GM18519 (cell line): ENCODE measurements around the gene RUBCN.
"Not testable (repeated sequence)": the region's sequence is repeated elsewhere in the genome, so short reads cannot be mapped to it uniquely, and the experiment has no call there.

Experiments
- ATAC-seq: cut with Tn5 transposase; IDR thresholded peaks from one replicate; pipeline ENCODE4 v1.9.1; 2021; ENCODE audit warnings: mild to moderate bottlenecking, moderate library complexity; ENCODE audit not compliant: unreplicated experiment, low FRiP score

Gene RUBCN

GRCh38 chr3:197661234-197661834 is 75.4 kb downstream of the RUBCN start:
- not testable (repeated sequence) for ATAC-seq

- ATAC-seq = not testable (repeated sequence)
These were observed 77.0 kb downstream of the RUBCN start for GRCh38 chr3:197659701-197660100.

- peak; percentile 47 for ATAC-seq
These were observed 77.6 kb downstream of the RUBCN start for GRCh38 chr3:197659144-197659543.

GRCh38 chr3:197658706-197659105 is 78.0 kb downstream of the RUBCN start:
- ATAC-seq = not testable (repeated sequence)

- ATAC-seq = not testable (repeated sequence)
These were observed 79.0 kb downstream of the RUBCN start for GRCh38 chr3:197657541-197658292.

GRCh38 chr3:197656960-197657359 is 79.7 kb downstream of the RUBCN start:
- not testable (repeated sequence) for ATAC-seq

GRCh38 chr3:197656129-197656528 is 80.6 kb downstream of the RUBCN start:
- not testable (repeated sequence) for ATAC-seq

- ATAC-seq = peak; percentile 3
These were observed 81.7 kb downstream of the RUBCN start for GRCh38 chr3:197654998-197655330.

- peak; percentile 81 for ATAC-seq
These were observed 82.4 kb downstream of the RUBCN start for GRCh38 chr3:197654090-197654997.

GRCh38 chr3:197652860-197653259 is 83.8 kb downstream of the RUBCN start:
- not testable (repeated sequence) for ATAC-seq

GRCh38 chr3:197647649-197648048 is 89.1 kb downstream of the RUBCN start:
- not testable (repeated sequence) for ATAC-seq

- not testable (repeated sequence) for ATAC-seq
These were observed 89.5 kb downstream of the RUBCN start for GRCh38 chr3:197647191-197647590.

GRCh38 chr3:197646294-197646693 is 90.4 kb downstream of the RUBCN start:
- ATAC-seq = not testable (repeated sequence)

- ATAC-seq = not testable (repeated sequence)
These were observed 99.1 kb downstream of the RUBCN start for GRCh38 chr3:197637556-197637955.

GRCh38 chr3:197631989-197632388 is 104.7 kb downstream of the RUBCN start:
- ATAC-seq = not testable (repeated sequence)

- ATAC-seq = not testable (repeated sequence)
These were observed 105.9 kb downstream of the RUBCN start for GRCh38 chr3:197630766-197631165.

GRCh38 chr3:197629286-197629685 is 107.4 kb downstream of the RUBCN start:
- ATAC-seq = not testable (repeated sequence)

- peak; percentile 70 for ATAC-seq
These were observed 108.8 kb downstream of the RUBCN start for GRCh38 chr3:197627772-197628523.

GRCh38 chr3:197627158-197627771 is 109.4 kb downstream of the RUBCN start:
- peak; percentile 9 for ATAC-seq
